Left ventricle myocardium inferior (tissue), 1 donor: Measurements from ENCODE around the gene L2HGDH. TPM values are rescaled to one million over a fixed set of nuclear protein-coding genes. Genes with fewer than 3 reads are reported as not detected.
A peak's percentile ranks its signal among the peaks of the same experiment; 100 is the strongest.

Experiments used
- DNase-seq: peaks from one replicate; pipeline ENCODE4 v3.0.0-alpha.2; 2020
- H3K27ac ChIP-seq: fragments of 200-600 bp; replicated peaks from 2 replicates; pipeline ENCODE4 v1.8.0; 2021
- H3K27me3 ChIP-seq: fragments of 200-600 bp; 2 replicates; pipeline ENCODE4 v1.8.0; 2021; ENCODE audit warnings: low read depth
- H3K36me3 ChIP-seq: fragments of 200-600 bp; 2 replicates; pipeline ENCODE4 v1.8.0; 2021
- H3K4me1 ChIP-seq: fragments of 200-600 bp; 2 replicates; pipeline ENCODE4 v1.8.0; 2021
- H3K4me3 ChIP-seq: fragments of 200-600 bp; 2 replicates; pipeline ENCODE4 v1.8.0; 2021; ENCODE audit warnings: mild to moderate bottlenecking, moderate library complexity
- H3K9me3 ChIP-seq: fragments of 200-600 bp; replicated peaks from 2 replicates; pipeline ENCODE4 v1.8.0; 2021
- CTCF ChIP-seq: fragments of 200-600 bp; IDR thresholded peaks from 2 replicates; pipeline ENCODE4 v1.8.0; 2021; ENCODE audit warnings: antibody characterized with exemption, mild to moderate bottlenecking, borderline replicate concordance
- intact Hi-C: fragments of 100-400 bp; cut with micrococcal nuclease; formaldehyde crosslinking; loops from one replicate; pipeline ENCODE4 v1.11.0; 2022
- total RNA-seq: library from RNA; stranded (reverse); fragmentation: NEBNext Ultra II Directional; extraction: Animal tissue kit (Norgen Biotek cat#: 25700); gene quantifications from one replicate; pipeline ENCODE4 v1.2.1, GENCODE V29; 2021
- donor health status: DM: no; HTN: yes; CAD: no; lungs with severe emphysema.

L2HGDH gene
- total RNA-seq, 1 donor from 2014 or later = 11.3 TPM

GRCh38 chr14:50333014-50333509, 21.0 kb upstream of the L2HGDH start:
- peaks cover 48% of the 10 kb centered on the region for H3K4me1 ChIP-seq
- no peaks in the 10 kb centered on the region for H3K27me3 ChIP-seq
- no peaks in the 10 kb centered on the region for H3K9me3 ChIP-seq
- peaks cover 13% of the 10 kb centered on the region for H3K36me3 ChIP-seq
- peak overlapping the region; percentile 62 for H3K27ac ChIP-seq
- TF ChIP-seq CTCF = no peak
- peak; percentile 48 for DNase-seq
- H3K4me3 ChIP-seq = no peak overlapping the region
- intact Hi-C loops = no loop called here

GRCh38 chr14:50331596-50331995, 19.6 kb upstream of the L2HGDH start:
- H3K4me3 ChIP-seq = no peak overlapping the region
- H3K36me3 ChIP-seq = peaks cover 13% of the 10 kb centered on the region
- no peak for DNase-seq
- no peaks in the 10 kb centered on the region for H3K27me3 ChIP-seq
- no peak overlapping the region for H3K27ac ChIP-seq
- intact Hi-C loops = no loop called here
- no peak for TF ChIP-seq CTCF
- H3K9me3 ChIP-seq = no peaks in the 10 kb centered on the region
- peaks cover 43% of the 10 kb centered on the region for H3K4me1 ChIP-seq

GRCh38 chr14:50321009-50321660, 9.1 kb upstream of the L2HGDH start:
- Histone ChIP-seq H3K36me3 (peaks cover 28% of the 10 kb centered on the region), H3K4me3 (peak overlapping the region; percentile 36), H3K4me1 (peaks cover 24% of the 10 kb centered on the region), H3K9me3 (no peaks in the 10 kb centered on the region), H3K27ac (peak overlapping the region; percentile 73), H3K27me3 (no peaks in the 10 kb centered on the region)
- DNase-seq = peak; percentile 24
- peak; percentile 94 for TF ChIP-seq CTCF
- intact Hi-C loops = loop anchor here (2.0 to 10.0 kb wide), 2 partner anchors 74 to 210 kb away; partner anchors contain the start of gene CDKL1

GRCh38 chr14:50320283-50320682, 8.3 kb upstream of the L2HGDH start:
- H3K27me3 ChIP-seq = no peaks in the 10 kb centered on the region
- TF ChIP-seq CTCF = no peak
- intact Hi-C loops = loop anchor here (2.0 to 10.0 kb wide), 2 partner anchors 75 to 211 kb away; partner anchors contain the start of gene CDKL1
- H3K4me3 ChIP-seq = no peak overlapping the region
- H3K4me1 ChIP-seq = peaks cover 24% of the 10 kb centered on the region
- H3K9me3 ChIP-seq = no peaks in the 10 kb centered on the region
- H3K27ac ChIP-seq = peak overlapping the region; percentile 73
- DNase-seq = no peak
- peaks cover 22% of the 10 kb centered on the region for H3K36me3 ChIP-seq

GRCh38 chr14:50319721-50320120, 7.7 kb upstream of the L2HGDH start:
- no peak overlapping the region for H3K4me3 ChIP-seq
- TF ChIP-seq CTCF = no peak
- peaks cover 17% of the 10 kb centered on the region for H3K36me3 ChIP-seq
- peaks cover 24% of the 10 kb centered on the region for H3K4me1 ChIP-seq
- intact Hi-C loops = loop anchor here (2.0 to 10.0 kb wide), 2 partner anchors 75 to 211 kb away; partner anchors contain the start of gene CDKL1
- no peaks in the 10 kb centered on the region for H3K27me3 ChIP-seq
- DNase-seq = no peak
- H3K9me3 ChIP-seq = no peaks in the 10 kb centered on the region
- H3K27ac ChIP-seq = no peak overlapping the region
